Stimulated activated CD4-positive, alpha-beta T cell treated with anti-CD3 and anti-CD28 coated beads, Interleukin-12 subunit alpha, Interleukin-12 subunit beta, amount 100 ng/mL, for 24 hours (primary cell): ENCODE data around the gene KAZN.

ENCODE experiments used
- DNase-seq, 2 experiments: peaks; one replicate each; pipeline ENCODE4 v3.0.0-alpha.2; 2020; ENCODE audit warnings: low read depth in 2 of 2

The KAZN gene

DNA sequence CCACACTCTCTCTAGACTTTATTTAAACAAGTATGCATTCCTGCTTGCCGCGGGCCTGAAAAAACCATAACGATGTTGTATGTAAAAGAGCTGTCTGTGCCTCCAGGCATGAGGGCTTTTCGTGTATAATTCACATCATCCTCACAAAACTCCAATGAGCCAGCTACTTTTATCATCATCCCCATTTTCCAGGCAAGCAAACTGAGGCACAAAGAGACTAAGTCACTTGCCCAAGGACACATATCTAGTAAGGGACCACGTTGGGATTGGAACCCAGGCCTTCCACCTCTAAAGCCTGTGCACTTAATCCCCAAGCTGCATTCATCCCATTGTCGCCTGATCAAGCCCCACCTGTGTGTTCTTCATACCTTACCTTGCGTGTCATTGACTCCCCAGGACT lies 226.9 kb downstream of the KAZN start:
- DNase-seq: no peak

DNA sequence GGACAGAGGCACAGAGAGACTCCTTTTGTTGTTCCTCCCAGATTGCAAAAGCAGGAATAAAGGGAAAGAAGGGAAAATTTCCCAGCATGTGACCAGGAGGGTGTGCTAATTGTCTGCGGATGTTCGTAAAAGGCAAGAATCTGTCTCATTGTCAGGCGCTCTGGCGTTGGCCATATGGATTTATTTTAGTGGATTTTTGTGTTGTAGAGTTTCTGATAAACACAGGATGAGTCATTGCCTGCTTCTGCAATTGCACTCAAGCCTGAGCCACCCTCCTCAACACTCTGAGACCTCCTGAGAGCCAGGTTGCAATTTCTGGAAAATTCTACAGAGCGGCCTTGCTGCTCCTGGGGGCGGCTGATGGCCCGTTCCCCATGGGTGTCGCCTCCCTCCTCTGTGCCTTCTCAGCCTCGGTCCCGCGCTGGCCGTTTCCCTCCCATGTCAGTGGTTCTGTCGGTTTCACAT lies 227.7 kb downstream of the KAZN start:
- DNase-seq: no peak

DNA sequence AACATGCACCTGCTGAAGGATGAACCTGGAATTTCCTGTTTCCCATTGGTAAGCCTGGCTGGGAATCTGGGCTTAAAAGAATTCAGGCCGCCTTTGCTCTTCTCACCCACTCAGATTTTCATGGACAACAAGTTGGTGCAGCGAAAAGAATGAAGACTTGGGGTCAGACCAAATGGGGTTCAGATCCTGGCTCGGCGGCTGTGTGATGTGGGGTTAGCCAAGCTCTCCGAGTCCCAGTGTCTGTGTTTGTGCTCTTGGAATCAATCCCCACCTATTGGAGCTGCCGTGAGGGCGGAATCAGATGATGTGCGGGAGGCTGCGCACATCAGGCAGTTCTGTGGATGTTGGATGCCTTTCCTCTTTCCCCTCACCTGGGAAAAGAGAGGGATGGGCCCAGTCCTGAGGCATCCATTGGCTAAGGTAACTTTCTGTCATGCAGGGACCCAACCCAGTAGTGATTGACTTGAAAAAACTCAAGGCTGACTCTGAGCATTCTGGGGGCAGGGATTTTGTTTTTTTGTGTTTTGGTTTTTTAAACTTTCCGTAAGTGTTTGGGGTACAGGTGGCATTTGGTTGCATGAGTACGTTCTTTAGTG lies 228.3 kb downstream of the KAZN start:
- DNase-seq: no peak

DNA sequence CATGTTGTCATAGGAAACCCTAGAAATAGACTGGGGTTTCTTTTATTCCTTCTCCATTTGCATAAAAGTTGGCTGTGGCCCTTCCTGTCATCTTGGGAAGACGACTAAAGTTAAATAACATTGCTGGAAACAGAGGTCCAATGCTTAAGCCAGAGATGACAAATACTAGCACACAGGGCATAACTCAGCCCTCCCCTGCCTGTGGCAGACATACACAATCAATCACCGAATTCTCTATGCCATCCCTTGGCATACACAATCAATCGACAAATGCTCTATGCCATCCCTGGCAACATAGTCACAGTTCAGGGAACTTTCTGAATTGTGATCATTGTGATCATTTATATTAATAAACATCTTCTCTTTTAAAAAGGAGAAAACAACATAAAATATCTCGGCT lies 229.4 kb downstream of the KAZN start:
- no peak for DNase-seq

DNA sequence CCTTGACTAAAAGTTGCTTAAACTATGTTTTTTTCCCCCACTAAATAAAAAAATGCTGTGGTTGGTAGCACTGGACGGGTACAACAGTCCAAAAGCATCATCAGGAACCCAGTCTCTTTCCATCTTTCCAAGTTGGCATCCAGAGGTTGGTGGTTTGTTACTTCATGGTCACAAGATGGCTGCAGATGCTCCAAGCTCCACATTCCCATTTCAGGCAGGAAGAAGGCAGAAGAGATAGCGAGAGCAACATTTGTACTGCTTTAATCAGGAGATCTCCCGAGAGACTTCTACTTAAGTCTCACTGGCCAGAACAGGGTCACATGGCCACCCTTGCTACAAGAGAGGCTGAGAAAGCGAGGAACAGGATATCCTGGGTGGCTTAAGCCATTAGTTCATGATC lies 230.2 kb downstream of the KAZN start:
- no peak for DNase-seq

DNA sequence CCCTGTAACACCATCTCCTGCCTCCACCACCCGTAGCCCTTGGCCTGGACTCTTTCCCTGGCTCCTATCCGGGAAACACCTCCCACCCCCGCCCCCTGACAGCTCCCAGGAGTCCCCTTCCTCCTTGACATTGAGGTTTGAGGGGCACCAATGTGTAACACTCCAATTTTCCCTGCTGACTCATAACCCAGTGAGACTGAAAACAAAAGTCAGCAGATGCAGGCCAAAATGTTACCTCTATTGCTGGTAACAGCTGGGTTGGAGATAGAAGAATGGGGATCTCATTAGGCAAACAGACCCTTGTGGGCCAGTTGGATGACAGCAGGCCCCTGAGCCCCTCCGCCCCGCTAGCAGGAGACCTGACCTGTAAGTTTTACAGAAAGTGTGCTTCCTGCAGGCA lies 237.2 kb downstream of the KAZN start:
- no peak for DNase-seq

DNA sequence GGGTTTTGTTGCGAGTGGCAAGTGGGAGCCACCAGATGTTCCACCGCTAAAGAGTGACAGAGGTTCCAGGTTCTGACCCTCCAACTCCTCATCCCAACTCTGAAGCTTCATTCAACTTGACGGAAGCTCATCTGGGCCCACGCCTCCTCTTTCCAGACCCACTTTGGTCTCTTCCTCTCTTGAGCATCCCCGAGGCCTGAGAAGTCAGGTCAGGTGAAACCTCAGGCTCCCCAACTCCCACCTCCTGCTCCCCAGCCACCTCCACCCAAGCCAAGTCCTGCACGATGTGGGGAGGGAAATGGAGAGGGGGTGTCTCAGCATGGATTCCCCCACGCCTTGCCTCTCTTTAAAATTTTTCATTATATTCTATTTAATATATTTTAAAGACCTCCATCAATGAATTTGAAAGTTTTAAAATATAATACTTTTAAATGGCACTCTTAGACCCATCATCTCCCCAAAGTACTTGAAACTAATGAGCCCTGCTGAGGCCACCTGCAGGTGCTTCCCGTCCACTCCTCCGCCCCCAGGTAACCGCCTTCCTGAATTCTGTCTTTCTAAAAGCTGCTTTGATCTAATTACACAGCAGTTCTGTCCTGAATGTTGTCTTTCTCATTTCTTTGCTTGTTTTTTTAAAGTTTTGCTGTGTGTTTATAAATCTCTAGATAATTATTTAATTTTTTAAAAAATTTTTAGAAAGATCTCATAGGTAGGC lies 238.1 kb downstream of the KAZN start:
- no peak for DNase-seq

DNA sequence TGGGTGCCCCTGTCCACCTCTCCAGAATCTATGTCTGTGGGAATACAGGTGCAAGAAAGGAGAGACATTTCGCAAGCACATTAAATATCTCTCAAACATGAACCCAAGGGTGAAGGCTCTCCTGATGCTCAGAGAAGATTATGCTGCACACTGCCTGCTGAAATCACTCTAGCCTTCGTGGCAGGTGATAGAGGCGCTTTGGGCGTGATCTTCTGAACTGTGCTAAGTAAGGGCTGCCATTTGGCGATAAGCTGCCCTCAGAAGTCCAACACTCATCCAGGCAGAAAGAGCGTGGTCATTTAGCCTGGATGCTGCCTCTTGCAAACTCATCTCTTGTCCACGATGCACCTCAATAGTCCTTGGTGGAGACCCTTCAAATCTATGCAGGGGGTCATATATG lies 241.9 kb downstream of the KAZN start:
- DNase-seq: no peak

DNA sequence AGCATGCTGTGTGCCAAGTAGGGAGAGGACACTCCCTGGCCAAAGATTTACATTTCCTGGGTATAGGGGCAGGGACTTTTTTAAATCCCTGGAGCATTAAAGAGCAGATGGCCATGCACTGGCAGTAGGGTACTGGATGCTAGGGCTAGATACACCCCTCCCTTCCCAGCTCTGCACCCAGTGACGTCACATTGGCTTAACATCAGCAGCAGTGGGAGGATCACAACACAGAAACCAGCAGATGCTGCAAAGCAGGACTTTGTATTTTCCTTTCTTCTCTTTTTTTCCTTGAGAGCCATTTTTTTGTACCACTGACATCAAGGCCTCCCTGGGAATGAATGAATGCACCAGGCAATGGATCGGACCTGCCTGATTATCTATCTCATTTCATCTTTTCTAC lies 243.0 kb downstream of the KAZN start:
- no peak for DNase-seq

DNA sequence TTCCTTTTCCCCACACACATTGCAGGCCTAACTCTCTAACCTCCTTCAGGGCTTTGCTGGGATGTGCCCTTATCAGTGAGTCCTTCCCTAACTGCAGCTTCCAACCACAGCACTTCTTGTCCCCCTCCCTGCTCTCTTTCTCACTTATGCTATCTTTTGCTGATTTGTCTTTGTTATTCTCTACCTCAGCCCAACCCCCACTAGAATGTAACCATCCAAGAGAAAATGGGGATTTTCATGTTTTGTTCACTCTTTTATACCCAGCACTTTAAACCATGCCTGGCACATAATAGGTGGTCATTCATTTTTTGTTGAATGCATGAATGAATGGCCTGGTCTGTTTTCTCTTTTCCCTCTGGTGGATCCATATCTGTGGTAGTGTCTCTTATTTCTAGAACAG lies 243.5 kb downstream of the KAZN start:
- no peak for DNase-seq

DNA sequence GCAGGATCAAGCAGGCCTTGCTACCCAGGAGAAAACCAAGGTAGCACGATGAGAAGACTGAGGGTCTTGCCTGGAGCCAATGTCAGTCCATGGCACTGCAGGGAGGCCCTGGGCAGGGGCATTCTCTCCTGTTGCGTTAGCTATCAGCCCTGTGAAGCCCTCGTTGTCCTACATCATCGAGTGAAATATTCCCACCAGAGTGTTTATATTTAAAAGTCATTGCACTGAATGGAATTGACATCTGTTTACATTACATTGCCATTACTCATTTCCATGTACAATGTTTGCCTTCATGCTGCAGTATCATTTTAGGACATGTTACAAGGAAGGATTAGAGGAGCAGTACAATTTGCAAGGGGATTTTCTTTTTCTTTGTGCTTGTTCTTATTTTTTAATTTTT lies 243.9 kb downstream of the KAZN start:
- no peak for DNase-seq

DNA sequence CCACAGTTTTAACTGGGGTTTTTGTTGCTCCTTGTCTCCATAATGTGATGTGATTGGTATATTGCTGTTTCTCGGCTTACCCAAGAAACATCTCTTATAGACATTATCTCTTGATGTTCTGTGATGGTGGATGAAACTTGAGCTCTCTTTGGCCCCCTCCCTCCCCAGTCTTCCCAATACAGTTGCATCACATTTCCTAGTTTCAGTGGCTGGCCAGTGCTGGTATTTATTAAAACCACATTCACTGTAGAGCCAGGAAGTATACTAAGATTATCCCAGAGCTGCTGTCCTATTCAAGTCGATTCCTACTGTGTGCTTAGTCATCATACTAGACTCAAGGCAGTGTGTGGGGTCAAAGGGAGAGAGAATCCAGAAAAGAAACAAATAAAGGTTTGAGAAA lies 244.4 kb downstream of the KAZN start:
- no peak for DNase-seq

DNA sequence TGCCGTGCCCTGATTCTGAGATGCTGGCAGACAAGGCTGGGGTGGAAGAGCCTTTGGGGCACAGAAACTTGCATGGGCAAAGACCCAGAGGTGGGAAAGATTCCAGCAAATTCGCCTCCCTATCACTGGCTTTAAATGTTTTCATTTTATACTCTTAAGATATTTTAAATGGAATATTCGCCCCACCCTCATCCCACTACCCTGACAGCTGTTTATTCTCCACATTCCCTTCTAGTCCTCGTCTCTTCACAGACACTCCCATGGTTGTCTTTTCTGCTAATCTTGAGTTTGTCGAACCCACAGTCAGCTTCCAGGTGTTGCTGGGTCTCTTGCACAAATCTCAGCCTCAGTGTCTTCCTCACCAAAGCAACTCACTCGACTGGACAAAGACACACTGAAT lies 245.0 kb downstream of the KAZN start:
- DNase-seq: no peak

DNA sequence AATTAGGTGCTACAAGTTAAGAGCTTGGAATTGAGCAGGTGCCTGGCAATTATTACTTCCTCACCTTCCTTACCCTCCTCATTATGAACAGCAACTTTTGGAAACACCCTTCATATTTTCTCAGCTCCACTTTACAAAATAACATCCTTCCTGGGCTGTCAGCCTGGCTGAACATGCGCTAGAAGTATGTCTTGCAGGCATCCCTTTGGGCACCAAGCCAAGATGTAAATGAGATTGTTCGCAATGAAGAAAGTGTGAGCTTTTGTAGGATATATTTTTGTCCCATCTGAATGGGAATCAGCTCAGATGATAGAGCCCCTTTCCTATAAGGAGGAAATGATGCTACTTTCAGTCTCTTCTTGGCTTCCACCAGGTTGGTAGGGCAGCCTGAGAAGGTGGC lies 245.9 kb downstream of the KAZN start:
- DNase-seq: no peak

DNA sequence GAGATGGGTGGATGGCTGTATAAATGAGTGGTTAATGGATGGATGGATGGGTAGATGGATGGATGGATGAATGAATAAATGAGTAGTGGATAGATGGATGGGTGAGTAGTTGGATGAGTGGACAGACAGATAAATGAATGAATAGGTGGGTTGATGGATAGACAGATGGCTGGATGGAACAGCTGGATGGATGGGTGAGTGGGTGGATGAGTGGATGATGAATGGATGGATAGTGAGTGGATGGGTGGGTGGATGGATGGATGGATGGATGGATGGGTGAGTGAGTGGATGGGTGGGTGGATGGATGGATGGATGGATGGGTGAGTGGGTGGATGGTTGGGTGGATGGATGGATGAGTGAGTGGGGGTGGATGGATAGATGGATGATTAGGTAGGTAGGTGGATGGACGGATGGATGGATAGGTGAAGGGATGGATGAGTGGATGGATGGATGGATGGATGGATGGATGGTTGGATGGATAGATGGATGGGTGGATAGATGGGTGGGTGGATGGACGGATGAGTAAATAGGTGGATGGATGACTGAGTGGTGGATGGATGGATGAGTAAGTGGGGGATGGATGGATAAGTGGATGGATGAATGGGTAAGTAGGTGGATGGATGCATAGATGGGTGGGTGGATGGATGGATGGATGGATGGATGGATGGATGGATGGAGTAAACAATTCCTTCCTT lies 246.6 kb downstream of the KAZN start:
- DNase-seq: no peak

DNA sequence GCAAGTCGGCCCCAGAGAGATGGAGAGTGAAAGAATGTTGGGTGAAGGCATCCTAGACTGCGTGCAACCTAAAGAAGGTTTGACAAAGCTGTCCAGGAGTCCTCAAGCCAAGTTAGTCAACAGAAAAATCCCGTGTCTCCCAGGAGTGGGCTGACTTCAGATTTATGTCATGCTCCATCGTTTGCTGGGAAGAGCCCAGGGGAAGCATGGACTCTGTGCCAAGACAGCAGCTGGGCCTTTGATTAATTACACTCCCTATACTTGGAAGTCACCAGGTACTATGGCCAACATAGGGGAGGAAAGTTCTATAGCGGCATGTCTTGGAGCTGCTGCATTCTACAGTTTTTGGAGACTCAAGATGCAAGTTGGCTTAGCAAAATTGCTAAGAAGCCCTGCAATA lies 247.4 kb downstream of the KAZN start:
- DNase-seq: no peak

DNA sequence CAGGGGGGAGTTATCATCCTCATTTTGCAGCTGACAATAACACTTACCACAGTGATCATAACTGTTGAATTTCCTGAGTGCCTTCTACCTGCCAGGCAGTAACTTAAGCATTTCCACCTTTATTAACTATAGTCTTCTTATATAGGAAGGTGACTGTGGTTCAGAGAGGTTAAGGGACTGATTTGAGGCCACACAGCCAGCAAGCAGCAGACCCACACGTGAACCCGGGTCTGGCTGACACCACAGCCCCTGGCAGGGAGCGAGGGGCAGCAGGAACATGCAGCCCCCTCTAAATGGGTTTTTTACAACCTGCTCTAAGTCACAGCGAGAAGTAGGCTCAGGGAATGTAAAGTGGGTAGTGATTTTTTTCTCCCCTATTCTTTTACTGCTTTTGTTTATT lies 248.2 kb downstream of the KAZN start:
- no peak for DNase-seq

DNA sequence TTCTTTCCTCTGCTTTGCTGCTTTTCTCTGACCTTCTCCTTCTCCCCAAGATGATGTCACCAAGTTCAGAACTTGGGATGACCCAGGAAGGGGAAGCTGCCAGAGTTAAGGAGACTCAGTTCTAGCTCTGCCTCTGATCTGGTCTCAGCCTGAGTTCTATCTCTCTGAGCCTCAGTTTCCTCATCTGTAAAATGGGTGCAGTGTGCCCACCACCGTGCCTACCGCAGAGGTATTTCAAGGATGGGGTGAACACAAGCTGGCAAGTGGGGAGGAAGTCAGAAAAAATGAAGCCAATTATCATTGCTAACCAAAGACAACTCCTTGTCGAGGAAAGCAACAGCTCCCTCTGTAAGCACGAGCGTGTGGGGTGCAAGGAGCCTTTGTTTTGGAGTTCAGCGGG lies 249.7 kb downstream of the KAZN start:
- no peak for DNase-seq

DNA sequence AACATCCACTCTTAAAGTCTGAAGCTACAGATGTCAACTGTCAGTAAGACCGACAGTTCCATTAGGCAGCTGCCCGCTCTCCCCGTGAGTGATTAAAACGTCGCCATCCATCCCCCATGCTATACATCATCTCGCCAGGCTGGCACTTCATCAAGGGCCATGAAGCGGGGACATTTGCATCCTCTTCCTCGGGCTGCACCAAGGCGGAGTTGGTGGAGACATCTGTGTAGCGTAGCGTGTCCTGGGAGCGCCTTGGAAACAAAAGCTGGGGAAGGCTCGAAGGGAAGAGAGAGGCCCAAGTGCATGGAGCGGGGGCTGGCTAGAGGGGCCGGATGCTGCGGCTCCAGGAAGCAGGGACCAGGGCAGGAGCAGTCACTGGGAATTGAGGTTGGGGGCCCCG lies 250.1 kb downstream of the KAZN start:
- DNase-seq: no peak

DNA sequence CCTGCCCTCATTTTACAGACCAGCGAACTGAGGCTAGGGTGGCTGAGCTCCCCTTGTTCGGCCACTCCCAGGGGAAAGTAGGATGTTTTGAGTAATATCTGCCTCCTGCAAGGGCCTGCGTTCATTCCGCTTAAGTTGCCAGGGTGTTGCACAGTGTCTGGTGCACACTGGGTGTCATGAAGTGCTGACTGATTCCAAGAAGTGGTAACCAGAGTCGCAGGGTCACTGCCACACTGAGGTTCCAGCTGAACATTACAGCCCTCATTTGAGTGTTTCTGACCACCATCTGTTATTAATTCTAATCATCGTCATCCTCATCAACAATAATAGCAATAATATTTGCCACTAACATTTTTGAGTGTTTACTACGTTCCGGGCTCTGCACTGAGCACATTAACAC lies 250.6 kb downstream of the KAZN start:
- DNase-seq: no peak

DNA sequence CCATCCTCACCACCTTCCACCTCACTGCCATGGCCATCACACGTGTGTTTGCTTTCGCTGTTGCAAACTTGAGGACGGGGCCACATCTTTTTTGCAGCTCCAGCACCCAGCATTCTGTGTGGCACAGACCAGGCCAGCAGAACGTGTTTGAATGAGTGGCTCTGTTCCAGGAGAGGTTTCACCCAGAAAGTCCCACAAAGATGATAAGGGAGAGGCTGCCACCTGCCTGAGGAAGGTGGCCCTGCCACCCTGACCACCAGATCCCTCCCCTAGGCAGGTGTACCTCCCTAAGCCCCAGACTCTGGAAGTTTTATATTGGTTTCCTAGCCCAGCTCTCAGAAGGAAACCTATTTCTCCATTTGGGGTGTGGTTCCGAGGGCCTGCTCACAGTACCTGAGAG lies 252.1 kb downstream of the KAZN start:
- DNase-seq: no peak

DNA sequence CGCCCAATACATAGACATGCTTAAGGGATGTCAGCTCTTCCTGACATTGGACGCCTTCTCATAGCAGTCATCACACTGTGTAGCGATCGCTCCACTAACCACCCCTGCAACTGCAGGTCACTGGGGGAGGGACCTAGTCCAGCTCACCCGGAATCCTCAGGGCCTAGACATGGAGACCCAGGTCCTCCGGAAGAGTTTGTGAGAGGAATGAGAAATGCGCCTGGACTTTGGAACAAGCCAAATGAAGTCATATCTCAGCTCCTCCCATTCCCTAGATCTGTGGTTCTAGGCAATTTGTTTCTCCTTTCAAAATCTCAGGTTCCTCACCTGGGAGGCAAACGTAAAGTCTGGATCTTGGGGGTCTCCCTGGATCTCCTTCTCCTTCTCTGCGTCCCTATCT lies 253.3 kb downstream of the KAZN start:
- no peak for DNase-seq

DNA sequence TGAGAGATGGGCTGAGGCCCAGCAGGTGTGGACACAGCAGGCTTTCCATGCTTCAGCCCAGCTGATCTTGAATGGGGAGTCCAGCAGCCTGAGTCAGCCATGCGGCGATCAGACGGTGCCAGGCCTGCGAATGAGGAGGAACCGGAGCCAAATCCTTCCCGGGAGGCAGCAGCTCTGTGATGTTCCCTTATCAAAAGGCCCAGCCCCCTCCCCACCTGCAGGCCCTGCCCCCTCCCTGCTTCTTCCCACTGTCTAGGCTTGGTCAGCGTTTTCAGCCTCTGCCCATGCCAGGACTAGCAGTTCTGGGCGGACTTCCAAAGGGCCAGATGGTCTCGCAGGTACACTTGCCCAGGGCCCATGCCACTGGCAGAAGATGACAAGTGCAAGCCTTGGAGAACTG lies 253.8 kb downstream of the KAZN start:
- DNase-seq: no peak
